ENCODE measurements around the gene ARHGEF5. TPM values are rescaled to one million over a fixed set of nuclear protein-coding genes. Genes with fewer than 3 reads are reported as not detected.

ARHGEF5 gene
- total RNA-seq, 1 experiment from 2014 or later: 51.5 TPM

DNA sequence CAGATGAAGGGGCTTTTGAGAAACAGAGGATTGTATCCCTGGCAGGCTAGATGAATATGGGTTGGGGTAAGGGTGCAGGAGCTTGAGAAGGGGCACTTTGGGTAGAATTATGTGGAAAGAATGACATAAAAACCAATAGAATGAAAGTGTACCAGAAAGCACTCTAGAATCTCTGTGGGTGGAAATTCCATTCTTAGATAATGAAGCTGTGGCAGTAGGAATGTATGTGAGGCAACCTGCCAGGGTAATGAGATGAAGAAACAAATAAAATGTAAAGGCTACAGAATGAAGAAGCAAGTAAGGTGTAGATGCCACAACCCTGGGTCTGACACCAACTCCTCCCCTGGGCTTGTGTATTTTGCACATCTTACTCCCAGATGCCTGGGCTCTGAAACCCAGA lies 31.5 kb downstream of the ARHGEF5 start:
- H3K9me3 Mint-ChIP-seq (ENCODE audit: low read depth, unreplicated experiment): no peaks in the 10 kb centered on the region

GRCh38 chr7:144388950-144389349 lies 33.7 kb downstream of the ARHGEF5 start:
- Mint-ChIP-seq H3K27me3 (ENCODE audit: unreplicated experiment) (no peaks in the 10 kb centered on the region), H3K9me3 (ENCODE audit: low read depth, unreplicated experiment) (no peaks in the 10 kb centered on the region), H3K4me3 (ENCODE audit: low read depth, unreplicated experiment) (peak overlapping the region; percentile 12)

More for the DNA sequence above, 31.5 kb downstream of the ARHGEF5 start:
- no peaks in the 10 kb centered on the region for H3K27me3 Mint-ChIP-seq (ENCODE audit: unreplicated experiment)
- CTCF ChIA-PET: interaction anchor here (0.6 kb wide), 1 partner anchor 24 kb away, joined by 3 read pairs; no protein-coding TSS in a partner anchor
- TF ChIP-seq CTCF (IDR thresholded peaks at IDR 0.05; ENCODE audit: unreplicated experiment): no peak
- H3K27ac Mint-ChIP-seq (ENCODE audit: unreplicated experiment): no peak overlapping the region
- DNase-seq: no peak
- H3K36me3 Mint-ChIP-seq (ENCODE audit: insufficient read depth, unreplicated experiment): peaks cover 16% of the 10 kb centered on the region
- no TSS peak for BruUV-seq (replicated peaks)
- intact Hi-C loops (cut with micrococcal nuclease; ENCODE audit: unreplicated experiment): no loop called here
- no peak overlapping the region for H3K4me3 Mint-ChIP-seq (ENCODE audit: low read depth, unreplicated experiment)
- H3K4me1 Mint-ChIP-seq (ENCODE audit: low read depth, unreplicated experiment): peaks cover 59% of the 10 kb centered on the region

GRCh38 chr7:144390481-144390880 lies 35.3 kb downstream of the ARHGEF5 start:
- Mint-ChIP-seq H3K36me3 (ENCODE audit: insufficient read depth, unreplicated experiment) (peaks cover 6% of the 10 kb centered on the region), H3K4me3 (ENCODE audit: low read depth, unreplicated experiment) (no peak overlapping the region), H3K27me3 (ENCODE audit: unreplicated experiment) (peaks cover 7% of the 10 kb centered on the region), H3K27ac (ENCODE audit: unreplicated experiment) (no peak overlapping the region), H3K4me1 (ENCODE audit: low read depth, unreplicated experiment) (peaks cover 42% of the 10 kb centered on the region), H3K9me3 (ENCODE audit: low read depth, unreplicated experiment) (no peaks in the 10 kb centered on the region)
- no TSS peak for BruUV-seq (replicated peaks)
- CTCF ChIA-PET: no interaction called here
- no peak for DNase-seq
- intact Hi-C loops (cut with micrococcal nuclease; ENCODE audit: unreplicated experiment): no loop called here
- no peak for TF ChIP-seq CTCF (IDR thresholded peaks at IDR 0.05; ENCODE audit: unreplicated experiment)

More at GRCh38 chr7:144388950-144389349, 33.7 kb downstream of the ARHGEF5 start:
- Mint-ChIP-seq H3K27ac (ENCODE audit: unreplicated experiment) (peak overlapping the region; percentile 21), H3K36me3 (ENCODE audit: insufficient read depth, unreplicated experiment) (peaks cover 16% of the 10 kb centered on the region), H3K4me1 (ENCODE audit: low read depth, unreplicated experiment) (peaks cover 57% of the 10 kb centered on the region)
- BruUV-seq (replicated peaks): no TSS peak
- no peak for TF ChIP-seq CTCF (IDR thresholded peaks at IDR 0.05; ENCODE audit: unreplicated experiment)
- CTCF ChIA-PET: no interaction called here
- DNase-seq: no peak
- intact Hi-C loops (cut with micrococcal nuclease; ENCODE audit: unreplicated experiment): no loop called here

- no peak for DNase-seq
- intact Hi-C loops (cut with micrococcal nuclease; ENCODE audit: unreplicated experiment): no loop called here
- H3K4me3 Mint-ChIP-seq (ENCODE audit: low read depth, unreplicated experiment): no peak overlapping the region
- no peak for TF ChIP-seq CTCF (IDR thresholded peaks at IDR 0.05; ENCODE audit: unreplicated experiment)
- CTCF ChIA-PET: no interaction called here
- no peak overlapping the region for H3K27ac Mint-ChIP-seq (ENCODE audit: unreplicated experiment)
- peaks cover 13% of the 10 kb centered on the region for H3K27me3 Mint-ChIP-seq (ENCODE audit: unreplicated experiment)
- H3K36me3 Mint-ChIP-seq (ENCODE audit: insufficient read depth, unreplicated experiment): peaks cover 6% of the 10 kb centered on the region
- H3K4me1 Mint-ChIP-seq (ENCODE audit: low read depth, unreplicated experiment): peaks cover 40% of the 10 kb centered on the region
- BruUV-seq (replicated peaks): no TSS peak
- no peaks in the 10 kb centered on the region for H3K9me3 Mint-ChIP-seq (ENCODE audit: low read depth, unreplicated experiment)
Observed at GRCh38 chr7:144391014-144391413, 35.8 kb downstream of the ARHGEF5 start.

Measured in Calu3 (cell line).